CD4-positive, alpha-beta T cell treated with Interferon alpha-2 for 1 hour (primary cell): ENCODE results near the gene CERS6.
"Not testable (repeated sequence)": the region's sequence is repeated elsewhere in the genome, so short reads cannot be mapped to it uniquely, and the experiment has no call there.

Experiments
- DNase-seq, 2 donors: peaks; one replicate each; pipeline ENCODE4 v3.0.0-alpha.2; 2020 to 2022

The CERS6 gene

GRCh38 chr2:168502852-168503251 lies 46.8 kb downstream of the CERS6 start:
- DNase-seq, result not testable (repeated sequence)

- no peak for DNase-seq
Measured at GRCh38 chr2:168503901-168504300, 47.8 kb downstream of the CERS6 start.

GRCh38 chr2:168504323-168504722 lies 48.3 kb downstream of the CERS6 start:
- DNase-seq, result no peak

- no peak for DNase-seq
Measured at GRCh38 chr2:168510125-168510756, 54.2 kb downstream of the CERS6 start.

- no peak for DNase-seq
Measured at GRCh38 chr2:168514692-168515091, 58.6 kb downstream of the CERS6 start.

- DNase-seq, result no peak
Measured at GRCh38 chr2:168515502-168515901, 59.4 kb downstream of the CERS6 start.

- DNase-seq, result no peak
Measured at GRCh38 chr2:168517816-168518215, 61.7 kb downstream of the CERS6 start.

GRCh38 chr2:168518555-168519066 lies 62.5 kb downstream of the CERS6 start:
- no peak for DNase-seq

GRCh38 chr2:168519534-168520308 lies 63.6 kb downstream of the CERS6 start:
- no peak for DNase-seq

GRCh38 chr2:168521053-168521741 lies 65.1 kb downstream of the CERS6 start:
- DNase-seq, result no peak

GRCh38 chr2:168522446-168522845 lies 66.4 kb downstream of the CERS6 start:
- no peak for DNase-seq

- DNase-seq, result no peak
Measured at GRCh38 chr2:168524005-168524404, 67.9 kb downstream of the CERS6 start.

- DNase-seq, result no peak
Measured at GRCh38 chr2:168525020-168525419, 68.9 kb downstream of the CERS6 start.

GRCh38 chr2:168525716-168526446 lies 69.8 kb downstream of the CERS6 start:
- no peak for DNase-seq

- no peak for DNase-seq
Measured at GRCh38 chr2:168526641-168527040, 70.6 kb downstream of the CERS6 start.

- no peak for DNase-seq
Measured at GRCh38 chr2:168528016-168528415, 71.9 kb downstream of the CERS6 start.

- no peak for DNase-seq
Measured at GRCh38 chr2:168528469-168528868, 72.4 kb downstream of the CERS6 start.

GRCh38 chr2:168529054-168529833 lies 73.2 kb downstream of the CERS6 start:
- no peak for DNase-seq

GRCh38 chr2:168529900-168530561 lies 74.0 kb downstream of the CERS6 start:
- no peak for DNase-seq

- no peak for DNase-seq
Measured at GRCh38 chr2:168530982-168531622, 75.0 kb downstream of the CERS6 start.

- no peak for DNase-seq
Measured at GRCh38 chr2:168534926-168535325, 78.9 kb downstream of the CERS6 start.
